ENCODE results near the gene OSBPL9.

OSBPL9 gene

GRCh38 chr1:51673279-51673678 lies 56.4 kb downstream of the OSBPL9 start:
- Histone ChIP-seq H3K27ac (ENCODE audit: extremely low read depth, low read depth, low read length) (no peak overlapping the region), H3K4me1 (ENCODE audit: control insufficient read depth, insufficient read depth, low read length) (peaks cover 18% of the 10 kb centered on the region), H3K36me3 (ENCODE audit: control insufficient read depth in 2 of 2, insufficient read depth in 1 of 2, low read length in 2 of 2) (no peaks in the 10 kb centered on the region), H3K9me3 (ENCODE audit: control insufficient read depth, insufficient read depth, low read depth, low read length) (no peaks in the 10 kb centered on the region), H3K4me3 (ENCODE audit: low read depth, low read length) (no peak overlapping the region)
- ChIA-PET CTCF (no interaction called here), POLR2A (no interaction called here)
- TF ChIP-seq ZNF274 (IDR thresholded peaks at IDR 0.05; ENCODE audit: low read length) (no peak), ZNF274 (tag by site-specific recombination; IDR thresholded peaks at IDR 0.05; ENCODE audit: borderline replicate concordance) (no peak), PRDM1 (tag by site-specific recombination; IDR thresholded peaks at IDR 0.05) (peak; percentile 72), ZNF221 (tag by site-specific recombination; IDR thresholded peaks at IDR 0.05; ENCODE audit: borderline replicate concordance) (no peak), WT1 (tag by site-specific recombination; IDR thresholded peaks at IDR 0.05) (no peak), ZNF211 (tag by site-specific recombination; IDR thresholded peaks at IDR 0.05; ENCODE audit: low read depth) (no peak)

- CTCF ChIA-PET: interaction anchor here (0.8 kb wide), 1 partner anchor 30 kb away, joined by 3 read pairs; no protein-coding TSS in a partner anchor
- H3K4me1 ChIP-seq (ENCODE audit: control insufficient read depth, insufficient read depth, low read length): peaks cover 15% of the 10 kb centered on the region
- POLR2A ChIA-PET: no interaction called here
- TF ChIP-seq ZNF214 (tag by site-specific recombination; IDR thresholded peaks at IDR 0.05; ENCODE audit: borderline replicate concordance): no peak
- TF ChIP-seq ZNF623 (tag by site-specific recombination; IDR thresholded peaks at IDR 0.05): peak; percentile 57
- no peak for TF ChIP-seq ZNF366 (tag by site-specific recombination; conservative IDR thresholded peaks at IDR 0.05)
- TF ChIP-seq ZNF394 (tag by site-specific recombination; IDR thresholded peaks at IDR 0.05; ENCODE audit: borderline replicate concordance): peak; percentile 88
- TF ChIP-seq ZNF660 (tag by site-specific recombination; IDR thresholded peaks at IDR 0.05): no peak
- no peak for TF ChIP-seq ZNF768 (tag by site-specific recombination; IDR thresholded peaks at IDR 0.05)
- TF ChIP-seq, protein P1, sequence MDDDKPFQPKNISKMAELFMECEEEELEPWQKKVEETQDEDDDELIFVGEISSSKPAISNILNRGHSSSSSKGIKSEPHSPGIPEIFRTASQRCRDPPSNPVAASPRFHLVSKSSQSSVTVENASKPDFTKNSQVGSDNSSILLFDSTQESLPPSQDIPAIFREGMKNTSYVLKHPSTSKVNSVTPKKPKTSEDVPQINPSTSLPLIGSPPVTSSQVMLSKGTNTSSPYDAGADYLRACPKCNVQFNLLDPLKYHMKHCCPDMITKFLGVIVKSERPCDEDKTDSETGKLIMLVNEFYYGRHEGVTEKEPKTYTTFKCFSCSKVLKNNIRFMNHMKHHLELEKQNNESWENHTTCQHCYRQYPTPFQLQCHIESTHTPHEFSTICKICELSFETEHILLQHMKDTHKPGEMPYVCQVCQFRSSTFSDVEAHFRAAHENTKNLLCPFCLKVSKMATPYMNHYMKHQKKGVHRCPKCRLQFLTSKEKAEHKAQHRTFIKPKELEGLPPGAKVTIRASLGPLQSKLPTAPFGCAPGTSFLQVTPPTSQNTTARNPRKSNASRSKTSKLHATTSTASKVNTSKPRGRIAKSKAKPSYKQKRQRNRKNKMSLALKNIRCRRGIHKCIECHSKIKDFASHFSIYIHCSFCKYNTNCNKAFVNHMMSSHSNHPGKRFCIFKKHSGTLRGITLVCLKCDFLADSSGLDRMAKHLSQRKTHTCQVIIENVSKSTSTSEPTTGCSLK (tag by site-specific recombination; IDR thresholded peaks at IDR 0.05): no peak
- 0 out of 2 replicates have a peak, but pooled peaks have one; percentile 25 for TF ChIP-seq GFI1B (tag by site-specific recombination; IDR thresholded peaks at IDR 0.05)
- peak; percentile 72 for TF ChIP-seq ZNF664 (tag by site-specific recombination; IDR thresholded peaks at IDR 0.05)
- TF ChIP-seq ZNF423 (tag by site-specific recombination; IDR thresholded peaks at IDR 0.05): no peak
- TF ChIP-seq ZNF138 (tag by site-specific recombination; IDR thresholded peaks at IDR 0.05; ENCODE audit: borderline replicate concordance): no peak
- no peak for TF ChIP-seq ZNF501 (tag by site-specific recombination; IDR thresholded peaks at IDR 0.05)
- TF ChIP-seq ZNF639 (tag by site-specific recombination; IDR thresholded peaks at IDR 0.05): 0 out of 2 replicates have a peak, but pooled peaks have one; percentile 47
- TF ChIP-seq ZSCAN23 (tag by site-specific recombination; IDR thresholded peaks at IDR 0.05): 0 out of 2 replicates have a peak, but pooled peaks have one; percentile 27
- TF ChIP-seq ZNF843 (tag by site-specific recombination; IDR thresholded peaks at IDR 0.05): no peak
- TF ChIP-seq ZNF558 (tag by site-specific recombination; IDR thresholded peaks at IDR 0.05): peak; percentile 77
- TF ChIP-seq ZNF221 (tag by site-specific recombination; IDR thresholded peaks at IDR 0.05; ENCODE audit: borderline replicate concordance): no peak
- TF ChIP-seq ZNF791 (tag by site-specific recombination; IDR thresholded peaks at IDR 0.05): 0 out of 2 replicates have a peak, but pooled peaks have one; percentile 63
- no peak for TF ChIP-seq ZNF335 (tag by site-specific recombination; conservative IDR thresholded peaks at IDR 0.05)
- TF ChIP-seq ZXDB (tag by site-specific recombination; IDR thresholded peaks at IDR 0.05): peak; percentile 58; the same call in 1 of the 2 replicates
- peak; percentile 30; the same call in 1 of the 2 replicates for TF ChIP-seq ZNF140 (tag by site-specific recombination; IDR thresholded peaks at IDR 0.05)
- TF ChIP-seq ZNF514 (tag by site-specific recombination; IDR thresholded peaks at IDR 0.05): 0 out of 2 replicates have a peak, but pooled peaks have one; percentile 49
- peak; percentile 32; the same call in 1 of the 2 replicates for TF ChIP-seq ZNF654 (tag by site-specific recombination; IDR thresholded peaks at IDR 0.05; ENCODE audit: low read depth)
- TF ChIP-seq PRDM1 (tag by site-specific recombination; IDR thresholded peaks at IDR 0.05): no peak
- TF ChIP-seq ZBTB49 (tag by site-specific recombination; IDR thresholded peaks at IDR 0.05; ENCODE audit: low read depth): no peak
- TF ChIP-seq ZNF830 (tag by site-specific recombination; IDR thresholded peaks at IDR 0.05; ENCODE audit: low read depth): no peak
- TF ChIP-seq ZNF600 (tag by site-specific recombination; IDR thresholded peaks at IDR 0.05): no peak
Observed at GRCh38 chr1:51675177-51675780, 58.4 kb downstream of the OSBPL9 start.

More at GRCh38 chr1:51675177-51675780, 58.4 kb downstream of the OSBPL9 start:
- Histone ChIP-seq H3K9me3 (ENCODE audit: control insufficient read depth, insufficient read depth, low read depth, low read length) (no peaks in the 10 kb centered on the region), H3K36me3 (ENCODE audit: control insufficient read depth in 2 of 2, insufficient read depth in 1 of 2, low read length in 2 of 2) (no peaks in the 10 kb centered on the region), H3K27ac (ENCODE audit: extremely low read depth, low read depth, low read length) (no peak overlapping the region), H3K4me3 (ENCODE audit: low read depth, low read length) (no peak overlapping the region)

All from HEK293 (cell line).